Measurements from ENCODE around the gene SOWAHC.

SOWAHC gene

DNA sequence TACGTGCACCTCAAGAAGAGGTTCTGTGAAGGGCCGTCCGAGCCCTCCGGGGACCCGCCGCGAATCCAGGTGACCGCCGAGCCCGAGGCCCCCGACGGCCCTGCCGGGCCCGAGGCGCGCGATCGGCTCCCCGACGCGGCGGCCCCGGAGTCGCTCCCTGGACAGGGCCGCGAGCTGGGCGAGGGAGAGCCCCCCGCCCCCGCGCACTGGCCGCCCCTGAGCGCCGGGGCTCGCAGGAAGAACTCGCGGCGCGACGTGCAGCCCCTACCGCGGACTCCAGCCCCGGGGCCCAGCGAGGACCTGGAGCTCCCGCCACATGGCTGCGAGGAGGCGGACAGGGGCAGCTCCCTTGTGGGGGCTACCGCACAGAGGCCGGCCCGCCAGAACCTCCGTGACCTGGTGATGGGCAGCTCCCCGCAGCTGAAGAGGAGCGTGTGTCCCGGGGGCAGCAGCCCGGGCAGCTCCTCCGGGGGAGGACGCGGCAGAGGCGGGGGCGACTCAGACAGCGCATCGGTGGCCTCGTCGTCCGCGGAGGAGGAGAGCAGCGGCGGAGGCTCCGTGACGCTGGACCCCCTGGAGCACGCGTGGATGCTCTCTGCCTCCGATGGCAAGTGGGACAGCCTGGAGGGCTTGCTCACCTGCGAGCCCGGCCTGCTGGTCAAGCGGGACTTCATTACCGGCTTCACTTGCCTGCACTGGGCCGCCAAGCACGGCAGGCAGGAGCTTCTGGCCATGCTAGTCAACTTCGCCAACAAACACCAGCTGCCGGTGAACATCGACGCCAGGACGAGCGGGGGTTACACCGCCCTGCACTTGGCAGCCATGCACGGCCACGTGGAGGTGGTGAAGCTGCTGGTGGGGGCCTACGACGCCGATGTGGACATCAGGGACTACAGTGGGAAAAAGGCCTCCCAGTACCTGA, 812 bp downstream of the SOWAHC start:
- peak overlapping the region; percentile 74 for H3K4me3 ChIP-seq (ENCODE audit: low read depth, low read length)

DNA sequence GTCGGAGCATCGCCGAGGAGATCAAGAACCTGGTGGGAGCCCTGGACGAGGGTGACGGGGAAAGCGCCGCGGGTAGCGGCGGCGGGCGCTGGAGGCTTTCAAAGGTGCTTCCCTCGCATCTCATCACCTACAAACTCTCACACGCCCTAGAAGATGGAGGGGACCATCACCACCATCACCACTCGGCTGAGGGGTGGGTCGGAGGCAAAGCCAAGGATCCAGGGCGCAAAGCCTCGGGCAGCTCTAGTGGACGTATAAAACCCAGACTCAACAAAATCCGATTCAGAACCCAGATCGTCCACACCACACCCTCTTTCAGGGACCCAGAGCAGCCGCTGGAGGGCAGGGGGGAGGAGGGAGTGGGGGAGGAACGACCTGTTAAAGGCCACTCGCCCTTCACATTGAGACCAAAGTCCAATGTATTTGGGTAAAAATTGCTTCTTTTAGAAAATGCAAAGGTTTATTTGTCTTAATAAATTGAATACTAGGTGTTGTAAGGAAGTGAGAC, 1.5 kb downstream of the SOWAHC start:
- in situ Hi-C loops (cut with HindIII; ENCODE audit: low sequenced_read_pairs), result no loop called here
- H3K4me3 ChIP-seq (ENCODE audit: low read depth, low read length), result peak overlapping the region; percentile 74
- no peak for DNase-seq (ENCODE audit: low read depth)

More for the DNA sequence above, 812 bp downstream of the SOWAHC start:
- in situ Hi-C loops (cut with HindIII; ENCODE audit: low sequenced_read_pairs), result no loop called here
- TF ChIP-seq, protein P1, sequence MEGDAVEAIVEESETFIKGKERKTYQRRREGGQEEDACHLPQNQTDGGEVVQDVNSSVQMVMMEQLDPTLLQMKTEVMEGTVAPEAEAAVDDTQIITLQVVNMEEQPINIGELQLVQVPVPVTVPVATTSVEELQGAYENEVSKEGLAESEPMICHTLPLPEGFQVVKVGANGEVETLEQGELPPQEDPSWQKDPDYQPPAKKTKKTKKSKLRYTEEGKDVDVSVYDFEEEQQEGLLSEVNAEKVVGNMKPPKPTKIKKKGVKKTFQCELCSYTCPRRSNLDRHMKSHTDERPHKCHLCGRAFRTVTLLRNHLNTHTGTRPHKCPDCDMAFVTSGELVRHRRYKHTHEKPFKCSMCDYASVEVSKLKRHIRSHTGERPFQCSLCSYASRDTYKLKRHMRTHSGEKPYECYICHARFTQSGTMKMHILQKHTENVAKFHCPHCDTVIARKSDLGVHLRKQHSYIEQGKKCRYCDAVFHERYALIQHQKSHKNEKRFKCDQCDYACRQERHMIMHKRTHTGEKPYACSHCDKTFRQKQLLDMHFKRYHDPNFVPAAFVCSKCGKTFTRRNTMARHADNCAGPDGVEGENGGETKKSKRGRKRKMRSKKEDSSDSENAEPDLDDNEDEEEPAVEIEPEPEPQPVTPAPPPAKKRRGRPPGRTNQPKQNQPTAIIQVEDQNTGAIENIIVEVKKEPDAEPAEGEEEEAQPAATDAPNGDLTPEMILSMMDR (IDR thresholded peaks at IDR 0.05; ENCODE audit: low read depth, low read length, missing control alignments), result no peak
- DNase-seq (ENCODE audit: low read depth), result no peak

DNA sequence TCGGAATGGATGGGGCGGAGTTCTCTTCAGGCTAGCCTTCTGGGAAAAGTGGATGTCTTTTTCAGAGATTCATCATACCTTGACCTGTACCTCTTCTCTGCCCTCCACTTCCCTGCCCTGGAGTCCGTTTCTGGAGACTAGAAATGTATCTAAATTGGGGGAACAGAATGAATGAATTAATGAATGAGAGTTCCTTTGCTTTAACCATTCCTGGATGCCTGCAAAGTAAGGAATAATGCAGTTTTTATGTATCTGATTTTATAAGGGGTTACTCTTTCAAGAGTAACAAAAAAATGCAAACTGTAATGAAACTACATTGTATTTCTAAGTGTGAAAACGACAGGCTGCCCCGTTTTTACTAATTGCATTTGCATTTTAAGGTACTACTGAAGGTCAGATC, 2.0 kb downstream of the SOWAHC start:
- TF ChIP-seq, protein P1 (IDR thresholded peaks at IDR 0.05; ENCODE audit: low read depth, low read length, missing control alignments), result no peak
- peak overlapping the region; percentile 74 for H3K4me3 ChIP-seq (ENCODE audit: low read depth, low read length)
- no peak for DNase-seq (ENCODE audit: low read depth)

More for the DNA sequence above, 1.5 kb downstream of the SOWAHC start:
- TF ChIP-seq, protein P1 (IDR thresholded peaks at IDR 0.05; ENCODE audit: low read depth, low read length, missing control alignments), result no peak

DNA sequence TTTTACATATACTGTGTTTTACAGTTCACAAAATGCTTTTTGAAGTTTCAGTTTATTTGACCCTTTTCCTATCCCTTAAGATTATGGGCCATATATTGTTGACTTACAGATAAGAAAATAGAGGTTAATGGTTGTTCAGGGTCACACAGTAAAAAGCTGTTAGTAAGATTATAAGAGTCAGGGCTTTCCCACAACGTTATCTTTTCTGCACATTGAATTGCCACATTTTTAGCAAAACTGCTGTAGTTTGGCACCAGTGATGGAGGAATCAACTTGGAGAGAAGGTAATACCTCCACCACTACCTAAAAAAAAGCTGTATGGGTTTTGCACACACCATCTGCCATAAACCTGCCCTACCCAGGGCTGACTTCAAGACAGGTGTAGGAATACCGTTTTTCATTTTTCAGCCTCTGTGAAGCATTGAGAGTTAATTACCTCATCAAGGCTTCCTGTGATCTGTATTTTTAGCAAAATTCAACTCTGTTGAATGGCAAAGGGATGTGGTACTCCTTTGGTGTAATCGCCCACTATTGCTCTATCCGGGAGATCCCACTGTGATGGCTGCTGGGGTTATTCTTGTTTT, 5.0 kb downstream of the SOWAHC start:
- TF ChIP-seq, protein P1 (IDR thresholded peaks at IDR 0.05; ENCODE audit: low read depth, low read length, missing control alignments), result no peak
- no peak for DNase-seq (ENCODE audit: low read depth)
- in situ Hi-C loops (cut with HindIII; ENCODE audit: low sequenced_read_pairs), result no loop called here
- H3K4me3 ChIP-seq (ENCODE audit: low read depth, low read length), result no peak overlapping the region

More for the DNA sequence above, 2.0 kb downstream of the SOWAHC start:
- in situ Hi-C loops (cut with HindIII; ENCODE audit: low sequenced_read_pairs), result no loop called here

DNA sequence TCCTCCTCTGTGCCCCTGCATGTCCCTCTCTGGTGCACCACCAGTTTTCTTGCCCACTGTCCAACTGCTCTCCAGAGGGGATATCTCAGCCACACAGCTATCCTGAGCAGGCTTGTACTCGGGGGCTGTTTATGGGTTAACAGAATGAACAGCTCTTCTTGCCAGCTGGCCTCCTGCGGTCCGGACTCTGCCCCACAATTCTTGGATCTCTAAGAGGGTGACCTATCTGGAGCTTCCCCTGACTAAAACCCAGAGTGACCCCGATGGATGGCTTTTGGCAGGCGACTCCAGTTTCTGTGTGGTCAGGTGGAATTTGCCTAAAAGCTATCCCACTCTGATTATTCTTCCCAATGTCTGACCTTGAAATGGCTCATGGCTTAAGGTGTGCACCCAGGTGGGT, 9.1 kb downstream of the SOWAHC start:
- DNase-seq (ENCODE audit: low read depth), result no peak
- TF ChIP-seq, protein P1 (IDR thresholded peaks at IDR 0.05; ENCODE audit: low read depth, low read length, missing control alignments), result no peak
- no peak overlapping the region for H3K4me3 ChIP-seq (ENCODE audit: low read depth, low read length)
- in situ Hi-C loops (cut with HindIII; ENCODE audit: low sequenced_read_pairs), result no loop called here

DNA sequence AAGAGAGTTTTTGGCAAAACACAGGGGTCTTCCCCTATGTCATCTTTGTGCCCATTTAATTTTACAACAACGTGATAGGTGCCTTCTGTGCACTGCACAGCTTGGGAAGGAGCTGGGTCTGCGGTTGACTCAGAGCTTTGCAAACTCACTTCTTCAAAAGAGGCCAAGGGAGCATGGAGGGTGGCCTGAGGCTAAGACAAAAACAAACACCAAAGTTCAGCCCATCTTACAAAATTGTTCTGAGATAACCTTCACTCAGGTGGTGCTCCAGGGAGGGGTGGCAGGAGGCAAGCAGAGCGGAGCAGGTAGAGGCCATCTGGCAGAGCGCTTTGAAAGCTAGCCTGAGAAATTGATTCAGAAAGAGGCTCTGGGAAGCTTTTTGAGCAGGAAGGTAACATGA, 9.8 kb downstream of the SOWAHC start:
- H3K4me3 ChIP-seq (ENCODE audit: low read depth, low read length), result no peak overlapping the region
- TF ChIP-seq, protein P1 (IDR thresholded peaks at IDR 0.05; ENCODE audit: low read depth, low read length, missing control alignments), result no peak
- DNase-seq (ENCODE audit: low read depth), result no peak
- in situ Hi-C loops (cut with HindIII; ENCODE audit: low sequenced_read_pairs), result no loop called here

Data from astrocyte of the cerebellum (primary cell).